Epithelial cell of esophagus (primary cell): ENCODE data around the gene ANKRD27.
A peak's percentile ranks its signal among the peaks of the same experiment; 100 is the strongest.
"Not testable (repeated sequence)": the region's sequence is repeated elsewhere in the genome, so short reads cannot be mapped to it uniquely, and the experiment has no call there.

Source experiments
- DNase-seq: peaks from one replicate; pipeline ENCODE4 v3.0.0; 2010; ENCODE audit warnings: low read depth
- H3K4me3 ChIP-seq: 2 replicates; pipeline ENCODE4 v1.5.1; 2011; ENCODE audit warnings: mild to moderate bottlenecking, low read length, control low read depth
- CTCF ChIP-seq: IDR thresholded peaks from 2 replicates; pipeline ENCODE4 v1.5.1; 2011; ENCODE audit warnings: low read depth, mild to moderate bottlenecking, low read length, control low read depth, inconsistent platforms; ENCODE audit not compliant: insufficient read depth; ENCODE audit errors: missing control alignments

ANKRD27 gene

GRCh38 chr19:32605544-32605943 lies 69.4 kb downstream of the ANKRD27 start:
- no peak for DNase-seq
- TF ChIP-seq CTCF: no peak
- H3K4me3 ChIP-seq: no peak overlapping the region

GRCh38 chr19:32603961-32604360 lies 71.0 kb downstream of the ANKRD27 start:
- DNase-seq: no peak
- no peak overlapping the region for H3K4me3 ChIP-seq
- no peak for TF ChIP-seq CTCF

GRCh38 chr19:32599736-32600157 lies 75.2 kb downstream of the ANKRD27 start:
- peak; percentile 71 for DNase-seq
- no peak overlapping the region for H3K4me3 ChIP-seq

GRCh38 chr19:32599258-32599657 lies 75.7 kb downstream of the ANKRD27 start:
- TF ChIP-seq CTCF: no peak
- DNase-seq: no peak
- no peak overlapping the region for H3K4me3 ChIP-seq

More at GRCh38 chr19:32599736-32600157, 75.2 kb downstream of the ANKRD27 start:
- peak; percentile 77 for TF ChIP-seq CTCF

- no peak overlapping the region for H3K4me3 ChIP-seq
- no peak for DNase-seq
- TF ChIP-seq CTCF: no peak
Measured at GRCh38 chr19:32598022-32598421, 77.0 kb downstream of the ANKRD27 start.

GRCh38 chr19:32595491-32595890 lies 79.5 kb downstream of the ANKRD27 start:
- no peak for DNase-seq
- TF ChIP-seq CTCF: no peak
- no peak overlapping the region for H3K4me3 ChIP-seq

- no peak for TF ChIP-seq CTCF
- no peak overlapping the region for H3K4me3 ChIP-seq
- no peak for DNase-seq
Measured at GRCh38 chr19:32594021-32594420, 81.0 kb downstream of the ANKRD27 start.

GRCh38 chr19:32587747-32588504 lies 87.1 kb downstream of the ANKRD27 start:
- DNase-seq, H3K4me3 ChIP-seq: not testable (repeated sequence)
